Activated gamma-delta T cell treated with anti-CD3 and anti-CD28 coated beads, Interleukin-2, amount 50 U/mL, for 16 hours (primary cell): ENCODE measurements around the gene TUBB1.

Experiments used
- DNase-seq: peaks from one replicate; pipeline ENCODE4 v3.0.0-alpha.2; 2020; ENCODE audit warnings: low read depth

TUBB1 gene

DNA sequence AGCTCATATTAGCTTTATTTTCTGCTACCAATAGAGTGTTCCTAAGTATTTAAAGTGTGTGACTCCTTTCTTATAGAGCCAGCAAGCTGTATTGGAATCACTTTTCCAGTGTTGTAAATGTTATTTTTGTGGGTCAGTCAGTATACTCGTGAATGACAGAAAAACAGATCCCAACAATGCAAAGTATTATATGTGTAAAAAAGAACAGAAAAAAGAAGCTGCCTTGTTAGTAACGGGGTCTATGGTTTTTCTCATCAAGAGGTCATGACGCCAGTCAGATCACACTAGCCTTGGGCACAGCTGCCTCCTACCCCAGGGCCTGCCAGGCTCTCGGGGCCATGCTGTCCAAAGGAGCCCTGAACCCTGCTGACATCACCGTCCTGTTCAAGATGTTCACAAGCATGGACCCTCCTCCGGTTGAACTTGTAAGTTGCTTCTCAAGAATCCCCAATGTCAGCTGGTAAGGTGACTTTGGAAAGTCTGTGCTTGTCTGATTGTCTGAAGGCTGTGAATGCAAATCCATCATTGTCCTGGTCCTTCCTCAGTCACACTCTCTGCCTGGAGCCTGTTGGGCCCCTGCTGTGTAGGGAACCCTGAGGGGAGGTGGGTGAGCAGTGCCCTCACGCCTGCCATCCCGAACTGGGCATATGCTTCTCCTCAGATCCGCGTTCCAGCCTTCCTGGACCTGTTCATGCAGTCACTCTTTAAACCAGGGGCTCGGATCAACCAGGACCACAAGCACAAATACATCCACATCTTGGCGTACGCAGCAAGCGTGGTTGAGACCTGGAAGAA is 28.4 kb upstream of the TUBB1 start:
- DNase-seq = no peak

DNA sequence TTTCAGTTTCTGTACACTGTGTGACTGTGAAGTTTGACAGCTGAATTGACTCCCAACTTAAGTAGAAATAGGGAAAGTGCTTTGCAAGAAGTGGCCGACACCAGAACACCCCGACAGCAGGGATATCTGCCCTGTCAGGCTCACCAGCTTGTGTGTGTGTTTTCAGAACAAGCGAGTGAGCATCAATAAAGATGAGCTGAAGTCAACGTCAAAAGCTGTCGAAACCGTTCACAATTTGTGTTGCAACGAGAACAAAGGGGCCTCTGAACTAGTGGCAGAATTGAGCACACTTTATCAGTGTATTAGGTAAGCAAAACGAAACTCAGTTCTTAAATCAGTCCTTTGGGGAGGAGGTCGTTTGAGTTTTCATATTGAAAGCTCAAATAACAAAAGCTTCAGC is 27.5 kb upstream of the TUBB1 start:
- no peak for DNase-seq

DNA sequence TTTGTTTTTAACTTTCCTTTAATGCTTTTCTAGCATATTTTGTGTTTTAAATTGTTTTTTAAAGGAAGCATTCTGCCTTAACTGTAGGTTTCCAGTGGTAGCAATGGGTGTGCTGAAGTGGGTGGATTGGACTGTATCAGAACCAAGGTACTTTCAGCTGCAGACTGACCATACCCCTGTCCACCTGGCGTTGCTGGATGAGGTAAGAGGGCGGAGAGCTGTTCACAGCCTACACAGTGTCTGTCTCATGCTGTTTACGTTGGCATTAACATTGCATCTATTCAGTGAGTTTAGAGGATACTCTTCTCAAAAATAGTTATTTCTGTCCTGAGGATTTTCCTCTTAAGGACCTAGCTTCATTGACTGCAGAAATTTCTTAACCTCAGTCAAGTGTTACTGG is 26.3 kb upstream of the TUBB1 start:
- no peak for DNase-seq

DNA sequence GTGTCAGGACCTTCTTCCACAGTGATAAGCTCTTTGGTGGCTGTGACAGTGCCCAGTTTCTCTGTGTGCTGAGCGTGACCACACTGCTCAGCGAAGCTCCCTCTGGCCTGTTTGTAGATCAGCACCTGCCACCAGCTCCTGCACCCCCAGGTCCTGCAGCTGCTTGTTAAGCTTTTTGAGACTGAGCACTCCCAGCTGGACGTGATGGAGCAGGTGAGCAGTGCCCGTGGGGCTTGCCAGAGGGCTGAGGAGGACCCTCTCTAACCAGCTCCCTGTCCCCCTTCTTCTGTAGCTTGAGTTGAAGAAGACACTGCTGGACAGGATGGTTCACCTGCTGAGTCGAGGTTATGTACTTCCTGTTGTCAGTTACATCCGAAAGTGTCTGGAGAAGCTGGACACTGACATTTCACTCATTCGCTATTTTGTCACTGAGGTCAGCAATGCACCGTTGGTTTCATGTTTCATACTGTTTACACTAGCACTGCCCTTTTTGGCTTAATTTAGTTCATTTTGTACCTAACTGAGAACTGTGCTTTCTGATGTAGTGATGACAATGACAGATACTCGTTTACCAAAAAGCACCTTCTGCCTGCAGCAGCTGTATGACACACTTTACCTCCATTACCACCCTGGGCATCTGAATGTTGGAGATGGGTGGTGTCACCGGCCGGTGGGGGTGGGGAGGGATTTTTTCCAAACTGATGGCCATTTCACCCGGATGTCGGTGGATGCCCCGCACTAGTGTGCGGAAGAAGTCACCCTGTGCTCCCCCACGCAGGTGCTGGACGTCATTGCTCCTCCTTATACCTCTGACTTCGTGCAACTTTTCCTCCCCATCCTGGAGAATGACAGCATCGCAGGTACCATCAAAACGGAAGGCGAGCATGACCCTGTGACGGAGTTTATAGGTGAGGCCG is 25.6 kb upstream of the TUBB1 start:
- no peak for DNase-seq

DNA sequence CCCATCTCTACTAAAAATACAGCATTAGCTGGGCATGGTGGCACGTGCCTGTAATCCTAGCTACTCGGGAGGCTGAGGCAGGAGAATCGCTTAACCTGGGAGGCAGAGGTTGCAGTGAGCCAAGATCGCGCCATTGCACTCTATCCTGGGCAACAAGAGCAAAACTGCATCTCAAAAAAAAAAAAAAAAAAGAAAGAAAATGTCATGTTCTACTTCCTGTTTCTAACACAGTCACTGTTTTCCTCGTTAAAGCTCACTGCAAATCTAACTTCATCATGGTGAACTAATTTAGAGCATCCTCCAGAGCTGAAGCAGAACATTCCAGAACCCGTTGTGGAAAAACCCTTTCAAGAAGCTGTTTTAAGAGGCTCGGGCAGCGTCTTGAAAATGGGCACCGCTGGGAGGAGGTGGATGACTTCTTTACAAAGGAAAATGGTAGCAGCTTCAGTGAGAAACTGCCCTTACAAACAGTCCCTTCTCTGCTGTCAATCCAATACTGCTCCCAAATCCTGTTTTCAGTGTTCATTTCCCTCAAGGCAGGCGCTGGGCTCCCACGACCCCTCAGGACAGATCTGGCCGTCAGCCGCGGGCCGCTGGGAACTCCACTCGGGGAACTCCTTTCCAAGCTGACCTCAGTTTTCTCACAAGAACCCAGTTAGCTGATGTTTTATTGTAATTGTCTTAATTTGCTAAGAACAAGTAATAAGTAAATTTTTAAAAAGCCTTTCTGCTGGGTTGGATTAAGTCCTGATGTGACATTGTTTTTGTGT is 24.7 kb upstream of the TUBB1 start:
- DNase-seq = no peak

DNA sequence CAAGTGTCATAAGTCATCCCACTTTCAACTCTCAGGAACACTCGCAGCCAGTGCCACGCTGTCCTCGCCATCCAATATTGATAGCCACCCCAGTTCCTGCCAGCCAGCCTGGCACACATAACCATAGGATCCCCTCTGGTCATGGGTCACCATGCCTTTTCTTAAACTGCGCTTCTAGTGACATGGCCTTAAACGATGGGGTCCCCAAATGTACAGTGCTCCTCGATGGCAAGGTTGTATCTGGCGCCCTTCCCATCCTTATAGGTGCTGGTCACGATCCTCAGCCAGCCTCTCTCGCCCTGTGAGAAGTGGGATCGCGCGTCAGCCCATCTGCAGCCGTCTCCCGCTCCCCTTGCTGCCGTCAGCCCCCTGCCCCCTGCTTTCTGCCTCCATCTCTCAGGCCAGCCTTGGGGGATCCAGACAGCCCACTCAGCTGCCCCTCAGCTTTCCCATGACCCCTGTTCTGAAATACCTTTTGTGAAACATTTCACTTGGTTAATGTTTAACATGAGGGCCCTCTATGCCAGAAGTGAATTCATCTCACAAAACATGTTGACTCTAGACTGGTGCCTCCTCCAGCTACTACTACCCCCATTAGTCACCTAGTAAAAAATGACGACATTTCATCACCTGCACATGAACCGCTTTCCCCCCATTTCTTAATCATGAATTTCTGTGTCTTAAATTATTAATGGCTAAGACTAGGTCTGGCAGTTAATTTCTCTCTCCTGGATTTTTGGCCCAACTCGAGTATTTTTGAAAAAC is 23.6 kb upstream of the TUBB1 start:
- DNase-seq = no peak

DNA sequence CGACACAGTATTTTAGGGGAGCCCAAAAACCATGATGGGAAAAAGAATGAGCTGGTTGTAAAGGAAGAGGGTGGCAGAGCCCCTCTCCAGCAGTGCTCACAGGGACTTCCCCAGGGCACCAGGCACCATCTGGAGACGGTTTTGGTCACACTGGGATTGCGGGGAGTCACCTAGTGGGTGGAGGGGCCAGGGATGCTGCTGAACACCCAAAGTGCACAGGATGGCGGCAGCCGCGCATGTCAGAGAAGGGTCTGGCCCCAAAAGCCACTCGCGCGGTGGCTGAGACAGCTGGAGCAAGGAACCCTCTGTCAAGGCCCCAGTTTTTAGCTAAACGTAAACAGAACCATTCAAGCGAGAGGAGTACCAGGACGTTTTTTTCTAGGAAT is 23.0 kb upstream of the TUBB1 start:
- DNase-seq = no peak

DNA sequence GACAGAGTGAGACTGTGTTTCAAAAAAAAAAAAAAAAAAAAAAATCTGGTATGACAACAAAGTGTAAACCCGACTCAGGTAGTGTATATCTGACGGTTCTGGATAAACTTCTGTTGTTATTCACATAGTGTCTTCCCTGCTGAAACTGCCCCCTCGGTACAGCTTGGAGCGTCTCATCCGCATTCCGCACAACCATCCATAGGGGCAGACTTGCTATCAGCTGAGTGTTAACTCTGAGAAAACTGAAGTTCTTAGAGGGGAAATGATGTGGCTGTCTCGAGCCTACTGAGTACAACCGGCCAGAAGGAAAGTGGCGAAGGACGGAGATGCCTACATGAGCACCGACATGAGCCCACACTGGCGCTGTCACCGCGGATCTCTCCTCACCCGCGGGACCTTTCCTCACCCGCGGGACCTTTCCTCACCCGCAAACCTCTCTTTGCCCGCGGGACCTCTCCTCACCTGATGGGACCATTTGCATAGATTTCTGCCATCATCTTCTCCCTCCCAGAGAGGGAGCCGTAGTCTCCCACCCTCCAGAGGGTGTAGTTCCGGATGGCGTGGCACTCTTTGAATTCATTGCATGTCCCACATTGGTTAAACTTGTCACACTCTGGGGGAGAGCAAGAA is 22.0 kb upstream of the TUBB1 start:
- no peak for DNase-seq

DNA sequence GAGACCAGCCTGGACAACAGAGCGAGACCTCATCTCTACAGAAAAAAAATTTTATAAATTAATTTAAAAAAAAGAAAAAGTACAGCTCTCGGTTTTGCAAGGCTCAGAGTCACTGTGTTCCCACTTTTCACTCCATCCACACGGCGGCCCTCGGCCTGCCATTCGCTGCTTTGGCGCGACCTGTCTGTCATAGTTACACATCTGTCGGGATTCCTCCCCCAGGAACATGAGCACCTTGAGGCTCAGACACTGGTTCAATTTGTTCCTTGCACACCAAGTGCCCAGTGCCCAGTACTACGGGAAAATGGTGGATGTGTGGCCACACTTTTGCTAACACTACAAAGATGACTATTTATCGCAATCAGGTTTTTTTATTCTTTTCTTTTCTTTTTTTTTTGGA is 20.6 kb upstream of the TUBB1 start:
- DNase-seq = no peak

DNA sequence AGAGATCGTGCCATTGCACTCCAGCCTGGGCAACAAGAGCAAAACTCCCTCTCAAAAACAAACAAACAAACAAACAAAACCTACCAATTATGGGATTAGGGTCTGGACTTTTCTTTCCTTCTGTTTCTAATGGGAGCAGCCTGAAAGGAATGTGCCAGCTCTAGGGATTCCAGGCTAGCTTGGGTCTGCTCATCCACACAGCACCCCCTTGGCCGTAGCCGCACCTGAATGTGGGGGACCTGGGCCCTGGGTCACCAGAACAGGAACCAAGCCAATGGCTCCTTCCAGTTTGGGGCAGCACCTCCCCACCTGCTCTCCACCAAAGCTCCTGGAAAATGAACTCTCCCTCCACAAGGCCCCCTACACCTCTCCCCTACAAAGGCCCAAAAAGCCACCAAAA is 18.9 kb upstream of the TUBB1 start:
- no peak for DNase-seq

DNA sequence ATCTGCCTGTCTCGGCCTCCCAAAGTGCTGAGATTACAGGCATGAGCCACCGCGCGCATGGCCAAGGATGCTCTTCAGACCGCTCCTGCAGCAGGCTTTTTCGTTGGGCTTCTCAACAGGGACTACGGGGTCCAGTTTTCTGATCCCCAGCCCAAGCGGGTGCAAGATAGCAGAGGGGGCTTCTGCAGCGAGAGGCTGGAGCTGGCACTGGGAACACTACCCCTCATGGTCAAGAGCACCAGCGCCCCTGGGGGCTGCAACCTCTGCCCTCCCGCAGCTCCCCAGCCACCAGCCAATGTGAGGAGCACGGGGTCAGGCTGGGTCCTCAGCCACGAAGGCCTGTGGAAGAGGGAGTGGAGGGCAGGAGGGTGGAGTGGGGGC is 18.2 kb upstream of the TUBB1 start:
- no peak for DNase-seq

DNA sequence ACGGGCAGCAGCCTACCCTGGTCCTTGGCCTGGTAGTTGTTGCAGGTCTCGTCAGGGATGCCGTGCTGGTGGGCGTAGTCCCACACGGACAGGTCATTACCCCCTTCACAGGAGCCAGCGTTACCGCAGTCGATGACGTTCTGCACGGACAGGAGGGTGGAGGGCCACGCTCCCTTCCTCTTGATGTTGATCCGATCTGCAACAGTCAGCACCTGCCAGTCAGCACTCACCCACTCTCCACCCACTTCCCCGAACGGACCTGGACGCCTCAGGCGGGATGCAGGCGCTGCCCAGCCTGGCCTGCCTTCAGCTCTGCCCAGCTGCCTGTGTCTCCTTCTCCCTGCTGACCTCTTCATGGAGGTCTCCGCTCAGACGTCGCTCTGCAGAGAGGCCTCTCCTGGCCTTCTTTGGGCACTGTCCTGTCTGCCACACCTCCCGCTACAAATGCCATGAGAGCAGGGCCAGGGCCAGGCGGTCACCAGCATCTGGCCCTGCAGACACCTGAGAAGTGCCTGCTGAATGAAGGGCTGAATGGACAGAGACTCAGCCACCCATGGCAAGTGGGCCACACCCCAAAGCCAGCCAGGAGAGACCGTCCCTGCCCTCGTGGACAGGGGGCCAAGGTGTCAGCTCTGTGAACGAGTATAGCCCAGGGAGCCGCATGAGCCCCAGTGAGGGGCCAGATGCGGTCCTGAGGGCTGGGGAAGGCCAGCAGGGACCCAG is 17.6 kb upstream of the TUBB1 start:
- DNase-seq = no peak

DNA sequence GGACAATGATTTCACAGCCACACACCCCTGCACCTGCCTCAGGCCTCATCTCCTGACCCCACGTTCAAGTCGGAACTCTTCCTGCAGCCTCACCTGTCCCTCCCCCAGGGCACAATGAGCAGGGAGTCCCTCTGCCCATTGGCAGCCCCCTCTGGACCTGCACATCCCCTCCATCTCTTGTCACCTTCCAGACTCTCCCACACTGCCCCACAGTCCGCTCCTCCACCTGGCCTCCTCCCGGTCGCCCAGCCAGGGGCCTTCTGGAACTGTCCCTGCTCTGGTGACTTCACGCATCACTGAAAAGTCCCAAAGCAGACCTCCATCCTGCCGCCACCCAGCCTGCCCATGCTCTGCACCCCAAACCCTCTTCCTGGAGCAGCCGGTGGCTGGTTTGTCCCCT is 16.8 kb upstream of the TUBB1 start:
- DNase-seq = no peak

DNA sequence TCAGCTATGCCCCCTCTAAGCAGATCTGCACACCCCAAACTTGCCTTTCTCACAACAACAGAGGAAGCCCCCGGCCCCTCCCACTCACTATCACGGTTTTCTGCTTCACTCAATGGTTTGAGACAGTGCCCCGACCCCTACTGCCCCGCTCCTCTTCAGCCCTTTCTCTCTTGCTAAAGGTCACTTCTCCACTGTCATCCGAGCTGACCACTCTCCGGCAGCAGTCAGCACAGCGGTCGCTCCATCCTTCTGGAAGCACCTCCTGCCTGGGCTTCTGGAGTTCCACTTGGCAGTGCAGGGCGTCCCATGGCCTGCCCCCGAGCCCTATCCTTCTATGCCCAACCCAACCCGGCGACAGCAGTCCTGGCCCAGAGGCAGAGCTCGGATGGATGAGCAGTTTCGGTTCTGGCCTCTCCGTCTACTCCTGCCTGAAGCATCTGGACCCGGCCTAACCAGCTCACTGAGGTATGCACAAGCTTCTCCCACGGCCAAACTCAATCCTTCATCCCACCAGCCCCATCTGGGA is 16.3 kb upstream of the TUBB1 start:
- DNase-seq = no peak

DNA sequence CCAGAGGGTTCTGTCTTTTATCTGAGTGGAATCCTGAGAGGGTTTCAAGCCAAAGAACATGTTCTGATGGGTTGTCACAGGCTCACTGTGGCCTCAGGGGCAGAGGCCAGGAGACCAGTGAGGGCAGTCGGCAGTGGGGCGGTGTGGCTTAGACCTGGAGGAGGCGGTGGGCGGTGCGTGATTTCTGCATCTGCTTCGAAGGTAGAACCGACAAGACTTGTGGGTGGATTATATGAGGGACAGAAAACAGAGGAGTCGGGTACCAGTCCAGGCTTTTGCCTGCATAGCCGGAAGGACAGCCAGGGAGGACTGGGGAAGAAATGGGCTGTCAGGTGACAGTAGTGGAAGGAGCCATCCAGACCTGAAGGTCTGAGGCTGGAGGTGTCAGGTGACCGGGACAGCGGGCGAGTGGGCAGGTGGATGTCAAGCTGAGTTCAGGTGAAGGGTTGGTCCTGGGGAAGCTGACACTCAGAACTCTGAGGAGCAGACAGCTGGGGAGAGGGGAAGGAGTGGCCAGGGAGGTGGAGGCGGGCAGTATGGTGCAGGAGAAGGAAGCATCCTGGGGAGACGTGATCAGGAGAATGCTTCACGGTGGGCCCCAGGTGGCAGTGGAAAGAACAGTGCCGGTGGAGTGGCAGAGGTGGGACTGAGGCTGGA is 15.3 kb upstream of the TUBB1 start:
- no peak for DNase-seq

DNA sequence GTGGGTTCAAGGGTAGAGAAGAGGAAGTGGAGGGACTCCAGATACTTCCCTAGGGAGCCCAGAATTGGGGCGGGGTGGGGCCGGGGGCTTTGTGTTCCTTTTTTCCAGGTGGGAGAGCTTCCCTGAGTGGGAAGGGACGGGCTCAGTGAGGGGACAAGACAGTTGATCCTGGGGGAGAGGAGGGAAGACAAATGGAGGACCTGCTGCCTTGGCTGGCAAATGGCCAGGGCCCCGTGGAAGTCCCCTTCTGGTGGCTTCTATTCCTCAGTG is 14.8 kb upstream of the TUBB1 start:
- no peak for DNase-seq

DNA sequence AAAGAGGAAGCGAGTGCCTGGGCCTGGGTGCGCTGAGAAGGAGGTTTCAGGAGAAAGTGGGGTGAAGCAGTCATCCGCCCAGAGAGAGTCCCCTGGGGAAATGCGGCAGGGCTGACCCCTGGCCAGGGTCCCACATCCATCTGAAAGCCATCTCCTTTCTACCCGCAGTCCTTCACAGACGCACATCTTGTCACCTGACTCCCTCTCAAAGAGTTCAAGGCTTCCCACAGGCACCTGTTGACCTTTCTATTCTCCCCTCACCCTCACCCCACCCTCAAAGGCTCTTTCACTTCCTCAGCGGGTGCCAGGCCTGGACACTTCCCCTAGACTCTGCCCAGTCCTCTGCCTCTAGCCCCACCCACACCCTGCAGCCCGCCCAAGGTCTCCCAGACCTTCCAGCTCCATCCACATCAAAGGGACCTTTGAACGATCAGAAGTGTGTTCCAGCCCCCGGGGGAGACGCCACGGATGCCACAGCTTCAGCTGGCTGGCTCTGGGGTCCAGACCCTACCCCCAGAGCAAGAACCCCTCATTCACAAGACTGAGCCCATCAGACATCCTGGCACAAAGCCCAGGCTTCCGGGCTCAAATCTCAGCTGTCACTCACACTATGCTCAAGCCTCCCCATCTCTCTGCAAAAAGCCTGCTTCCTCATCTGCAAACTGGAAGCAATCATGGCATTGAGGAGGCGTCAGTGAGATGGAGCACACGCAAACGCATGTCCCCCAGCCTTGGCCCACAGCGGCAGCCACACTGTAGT is 14.3 kb upstream of the TUBB1 start:
- no peak for DNase-seq

DNA sequence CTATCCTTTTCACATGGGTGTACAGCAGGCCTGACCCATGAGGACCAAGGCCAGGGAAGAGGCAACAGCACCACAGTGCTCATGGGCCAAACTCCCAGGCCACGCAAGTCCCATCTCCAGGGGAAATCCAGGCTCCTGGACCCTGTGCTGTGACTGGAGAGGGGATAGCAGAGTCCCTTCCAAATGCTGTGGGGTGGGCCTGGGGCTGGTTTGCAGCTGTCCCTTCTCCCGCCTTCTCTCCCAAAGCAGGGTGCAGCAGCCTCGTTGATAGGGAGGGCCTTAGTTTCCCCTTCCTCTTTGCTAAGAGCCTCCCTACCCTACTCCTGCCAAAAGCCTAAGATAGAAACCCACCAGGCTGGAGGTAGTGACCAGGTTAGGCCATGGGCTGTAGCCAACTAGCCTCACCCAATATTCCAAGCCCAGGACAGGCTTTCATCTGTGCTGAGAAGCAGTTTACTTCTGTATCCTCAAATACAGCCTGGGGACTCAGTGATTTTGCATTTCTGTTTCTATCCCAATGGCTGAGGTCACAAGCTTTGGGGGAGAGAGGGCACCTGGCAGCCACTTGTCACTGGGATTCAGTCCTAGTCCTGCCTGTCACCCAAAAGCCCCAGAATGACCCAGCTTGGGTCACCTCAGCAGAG is 13.6 kb upstream of the TUBB1 start:
- DNase-seq = no peak
